Activated CD4-positive, CD25-positive, alpha-beta regulatory T cell treated with anti-CD3 and anti-CD28 coated beads, Interleukin-2, amount 50 U/mL, for 72 hours (primary cell): ENCODE data around the gene SLC25A1.

Experiments
- DNase-seq: peaks from one replicate; pipeline ENCODE4 v3.0.0; 2021

SLC25A1 gene

DNA sequence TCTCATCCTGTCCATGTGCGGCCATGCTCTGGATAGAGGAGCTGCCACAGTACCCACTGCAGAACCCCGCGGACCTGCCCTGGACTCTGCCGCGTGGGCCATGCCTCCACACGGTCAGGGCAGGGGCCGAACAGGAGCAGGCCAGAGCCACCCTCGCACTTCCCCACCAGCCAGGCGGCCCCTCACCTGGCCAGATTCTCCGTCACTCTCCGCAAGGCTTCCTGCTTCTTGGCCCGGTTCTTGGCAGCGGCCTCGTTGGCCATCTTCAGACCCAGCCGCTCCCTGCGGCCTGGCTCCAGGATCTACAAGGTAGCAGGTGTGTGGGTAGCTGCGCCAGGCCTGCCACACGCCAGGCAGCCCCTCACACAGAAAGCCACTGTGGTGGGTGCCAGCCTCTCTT, 43.7 kb downstream of the SLC25A1 start:
- no peak for DNase-seq

GRCh38 chr22:19134176-19134831, 44.2 kb downstream of the SLC25A1 start:
- no peak for DNase-seq

DNA sequence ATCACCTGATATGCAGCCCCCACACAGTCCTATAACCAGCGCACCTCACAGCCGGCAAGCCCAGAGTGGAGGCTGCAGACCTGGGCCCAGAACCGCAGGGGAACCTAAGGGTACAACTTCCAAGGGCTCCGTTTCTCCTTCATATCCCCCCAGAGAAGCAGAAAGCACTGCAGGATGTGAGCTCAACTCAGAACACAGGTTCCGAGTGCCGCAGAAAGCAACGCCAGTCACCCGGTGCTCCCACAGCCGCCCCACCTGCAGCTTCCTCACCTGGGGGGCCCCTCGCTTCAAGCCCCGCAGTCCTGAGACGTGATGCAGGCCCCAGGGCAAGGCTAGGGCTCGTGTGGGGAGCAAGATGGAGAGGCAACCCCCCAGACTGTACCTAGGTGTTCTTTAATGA, 45.0 kb downstream of the SLC25A1 start:
- DNase-seq = no peak

GRCh38 chr22:19132693-19133400, 45.7 kb downstream of the SLC25A1 start:
- DNase-seq = no peak

- no peak for DNase-seq
These were observed 46.4 kb downstream of the SLC25A1 start for GRCh38 chr22:19132153-19132552.

DNA sequence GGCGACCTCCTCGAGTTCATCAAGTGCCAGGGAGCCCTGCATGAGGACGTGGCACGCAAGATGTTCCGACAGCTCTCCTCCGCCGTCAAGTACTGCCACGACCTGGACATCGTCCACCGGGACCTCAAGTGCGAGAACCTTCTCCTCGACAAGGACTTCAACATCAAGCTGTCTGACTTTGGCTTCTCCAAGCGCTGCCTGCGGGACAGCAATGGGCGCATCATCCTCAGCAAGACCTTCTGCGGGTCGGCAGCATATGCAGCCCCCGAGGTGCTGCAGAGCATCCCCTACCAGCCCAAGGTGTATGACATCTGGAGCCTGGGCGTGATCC, 46.9 kb downstream of the SLC25A1 start:
- DNase-seq = no peak

DNA sequence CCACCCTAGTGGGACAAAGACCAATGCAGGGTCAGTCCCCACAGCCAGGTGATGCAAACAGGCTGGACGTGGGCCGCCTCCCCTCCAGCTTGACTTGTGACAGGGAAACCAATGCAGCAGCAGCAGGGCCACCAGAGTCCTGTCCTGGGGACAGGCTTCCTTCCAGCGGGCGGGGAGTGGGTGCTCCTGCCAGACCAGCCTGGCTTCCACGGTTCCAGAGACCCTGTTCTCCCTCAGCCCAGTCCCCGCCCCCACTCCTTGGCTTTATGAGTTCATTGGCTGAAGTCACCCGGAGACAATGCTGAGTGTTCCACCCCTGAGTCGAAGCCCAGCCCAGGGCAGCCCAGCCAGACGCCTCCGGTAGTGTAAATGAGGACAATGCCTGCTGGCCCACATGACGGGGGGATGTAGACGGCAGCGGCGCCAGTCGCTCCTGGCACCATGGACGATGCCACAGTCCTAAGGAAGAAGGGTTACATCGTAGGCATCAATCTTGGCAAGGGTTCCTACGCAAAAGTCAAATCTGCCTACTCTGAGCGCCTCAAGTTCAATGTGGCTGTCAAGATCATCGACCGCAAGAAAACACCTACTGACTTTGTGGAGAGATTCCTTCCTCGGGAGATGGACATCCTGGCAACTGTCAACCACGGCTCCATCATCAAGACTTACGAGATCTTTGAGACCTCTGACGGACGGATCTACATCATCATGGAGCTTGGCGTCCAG, 47.4 kb downstream of the SLC25A1 start, which contains the start of gene TSSK2:
Gene TSSK2 (plus strand): TSS at position 350 of the 726 bp plus-strand sequence. CDS start 92 bp downstream, at position 442.
- no peak for DNase-seq

DNA sequence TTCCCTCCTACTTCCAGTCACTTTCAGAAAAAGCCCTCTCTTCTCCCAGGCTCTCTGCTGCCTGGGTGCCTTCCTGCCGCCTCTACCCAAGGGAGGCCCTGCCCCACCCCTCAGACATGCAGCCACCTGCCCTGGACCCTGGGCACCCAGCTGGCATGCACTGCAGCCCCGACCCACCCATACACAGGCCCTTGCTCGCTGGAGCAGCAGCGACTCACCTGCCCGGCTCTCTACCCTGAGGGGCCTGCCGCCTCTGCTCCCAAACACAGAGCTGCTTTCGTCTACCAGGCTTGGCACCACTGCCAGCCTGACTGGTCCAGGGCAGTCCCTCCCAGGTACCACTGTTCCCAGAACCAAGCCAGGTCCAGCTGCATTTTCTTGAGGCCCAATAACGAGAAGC, 48.7 kb downstream of the SLC25A1 start:
- DNase-seq = no peak

GRCh38 chr22:19128946-19129727, 49.4 kb downstream of the SLC25A1 start:
- no peak for DNase-seq

GRCh38 chr22:19128009-19128401, 50.5 kb downstream of the SLC25A1 start:
- DNase-seq = no peak

- DNase-seq = no peak
These were observed 51.1 kb downstream of the SLC25A1 start for GRCh38 chr22:19127329-19128008.

DNA sequence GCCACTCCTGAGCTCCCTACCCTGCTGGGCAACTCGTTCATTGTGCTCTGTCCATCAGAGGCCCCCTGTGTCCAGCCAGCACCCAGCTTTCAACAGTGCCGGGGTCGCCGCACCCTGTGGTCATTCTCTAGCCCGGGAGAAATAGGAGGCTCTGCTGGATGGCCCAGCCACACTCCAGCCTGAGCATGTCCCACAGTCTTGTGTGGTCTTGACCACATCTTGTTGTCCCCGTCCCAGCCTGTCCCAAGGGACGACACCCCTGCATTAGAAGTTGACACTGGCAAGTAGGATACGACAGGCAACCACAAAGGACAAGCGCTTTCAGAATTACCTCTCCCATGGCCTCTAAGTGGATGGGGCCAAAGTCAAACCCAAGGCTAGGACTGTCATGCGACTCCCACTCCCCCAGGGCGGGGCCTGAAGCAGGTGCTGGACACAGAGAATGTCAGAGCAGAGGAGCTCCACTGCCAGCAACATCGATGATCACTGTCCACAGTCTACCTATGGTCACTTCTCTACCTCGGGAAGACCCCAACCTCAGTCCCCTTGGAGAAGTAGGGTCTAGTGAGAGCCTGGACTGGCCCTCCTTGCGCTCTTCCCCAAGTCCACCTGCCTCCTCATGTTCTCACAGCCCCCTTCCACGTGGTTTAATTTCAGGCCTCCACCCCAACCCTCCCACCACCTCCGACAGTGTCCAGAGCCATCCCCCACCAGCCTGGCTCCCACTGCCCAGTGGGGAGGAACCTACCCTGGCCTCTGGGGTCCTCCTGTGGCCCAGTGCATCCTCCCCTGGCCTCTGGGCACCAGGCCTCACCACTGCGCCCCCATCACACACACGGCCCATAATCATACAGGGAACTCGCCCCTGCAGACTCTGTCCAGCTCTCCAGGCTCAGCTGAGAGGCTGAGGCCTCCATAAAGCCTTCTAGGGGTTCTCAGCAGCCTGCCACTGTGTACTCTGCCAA, 51.9 kb downstream of the SLC25A1 start:
- DNase-seq = no peak
